Endothelial cell of umbilical vein (primary cell): ENCODE data around the gene PRICKLE4. TPM values are rescaled to one million over a fixed set of nuclear protein-coding genes. Genes with fewer than 3 reads are reported as not detected.
A peak's percentile ranks its signal among the peaks of the same experiment; 100 is the strongest.

Experiments used
- BruUV-seq: library from RNA; stranded (reverse); fragments of 400-500 nt; replicated peaks from 2 replicates; lab custom pipeline; 2021; lab: Mats Ljungman, UMichigan
- CTCF ChIA-PET: fragments of 300-600, 350-600 bp; sonication (Branson Sonifier 250); formaldehyde crosslinking; loops from one replicate; lab custom pipeline; 2021; ENCODE audit warnings: antibody characterized with exemption, inconsistent platforms; lab: Charles Lee
- POLR2A ChIA-PET: fragments of 300-600, 350-600 bp; sonication (Branson Sonifier 250); formaldehyde crosslinking; loops from one replicate; lab custom pipeline; 2021; ENCODE audit warnings: antibody characterized with exemption, inconsistent platforms; lab: Charles Lee
- DNase-seq: peaks from one replicate; pipeline ENCODE4 v3.0.0-alpha.2; 2011; ENCODE audit warnings: low read depth, low spot score
- FAIRE-seq: peaks from 2 replicates; lab custom pipeline; 2011; peaks lifted over from hg19 to GRCh38; lab: Jason Lieb, UNC
- H2AFZ ChIP-seq: 2 replicates; pipeline ENCODE4 v1.6.0; 2012; ENCODE audit warnings: low read depth, low read length, control low read depth, inconsistent platforms
- H3K27ac ChIP-seq: 2 replicates; pipeline ENCODE4 v1.5.1; 2011; ENCODE audit warnings: low read depth, mild to moderate bottlenecking, control low read depth, low read length, moderate library complexity; ENCODE audit not compliant: insufficient read depth
- H3K27me3 ChIP-seq, 2 experiments: 2 replicates each; pipeline versions ENCODE4 v1.6.0 to v1.6.1; 2011; ENCODE audit warnings: low read length in 2 of 2, mixed read lengths in 1 of 2; ENCODE audit not compliant: control insufficient read depth in 2 of 2, insufficient read depth in 2 of 2
- H3K36me3 ChIP-seq, 2 experiments: 2 replicates in 1 of 2; 3 replicates in 1 of 2; pipeline ENCODE4 v1.5.1; 2011; ENCODE audit warnings: low read length in 2 of 2, mild to moderate bottlenecking in 1 of 2, moderate library complexity in 1 of 2; ENCODE audit not compliant: control insufficient read depth in 2 of 2, insufficient read depth in 2 of 2; ENCODE audit errors: extremely low read depth in 1 of 2
- H3K4me1 ChIP-seq: 3 replicates; pipeline ENCODE4 v1.5.1; 2011; ENCODE audit warnings: mild to moderate bottlenecking, low read length; ENCODE audit not compliant: control insufficient read depth, insufficient read depth; ENCODE audit errors: extremely low read depth
- H3K4me2 ChIP-seq: 2 replicates; pipeline ENCODE4 v1.6.1; 2011; ENCODE audit warnings: low read length, control low read depth, mixed read lengths; ENCODE audit not compliant: insufficient read depth
- H3K4me3 ChIP-seq, 3 experiments: fragments of 200-600 bp in 1 of 3; sonication (generic), shearing (Covaris generic) in 1 of 3; replicated peaks in 1 of 3; 2 replicates each; pipeline ENCODE4 v1.5.1; 2011 to 2016; ENCODE audit warnings: control low read depth in 3 of 3, low read length in 3 of 3, mild to moderate bottlenecking in 2 of 3, inconsistent platforms in 1 of 3, low read depth in 1 of 3, moderate library complexity in 1 of 3; ENCODE audit not compliant: insufficient read depth in 1 of 3
- H3K79me2 ChIP-seq: 2 replicates; pipeline ENCODE4 v1.6.0; 2012; ENCODE audit warnings: low read length, inconsistent platforms; ENCODE audit not compliant: control insufficient read depth, insufficient read depth
- H3K9ac ChIP-seq: replicated peaks from 2 replicates; pipeline ENCODE3; 2011; ENCODE audit warnings: low read length, control low read depth; ENCODE audit not compliant: insufficient read depth; ENCODE audit errors: extremely low read depth
- H3K9me1 ChIP-seq: replicated peaks from 3 replicates; pipeline ENCODE4 v1.6.0; 2011; ENCODE audit warnings: mild to moderate bottlenecking, low read length; ENCODE audit not compliant: control insufficient read depth, insufficient read depth; ENCODE audit errors: extremely low read depth
- H3K9me3 ChIP-seq: replicated peaks from 2 replicates; pipeline ENCODE4 v1.5.1; 2012; ENCODE audit warnings: low read length, inconsistent platforms; ENCODE audit not compliant: control insufficient read depth, insufficient read depth
- H4K20me1 ChIP-seq: replicated peaks from 2 replicates; pipeline ENCODE3; 2011; ENCODE audit warnings: mild to moderate bottlenecking, low read length; ENCODE audit not compliant: control insufficient read depth, insufficient read depth; ENCODE audit errors: extremely low read depth
- CTCF ChIP-seq, 2 donors: IDR thresholded peaks; 1 replicate in 1 of 2; 2 replicates in 1 of 2; pipeline ENCODE4 v1.5.1; 2011; ENCODE audit warnings: low read length in 2 of 2, mild to moderate bottlenecking in 2 of 2, moderate library complexity in 2 of 2, control low read depth in 1 of 2, inconsistent platforms in 1 of 2, low read depth in 1 of 2; ENCODE audit not compliant: insufficient read depth in 1 of 2; ENCODE audit errors: extremely low read depth in 1 of 2
- EZH2 ChIP-seq: IDR thresholded peaks from 2 replicates; pipeline ENCODE4 v1.6.1; 2012; ENCODE audit warnings: borderline replicate concordance, low read depth, mild to moderate bottlenecking, moderate library complexity, low read length, inconsistent platforms; ENCODE audit not compliant: severe bottlenecking
- FOS ChIP-seq: IDR thresholded peaks from 2 replicates; pipeline ENCODE4 v1.6.1; 2011; ENCODE audit warnings: mild to moderate bottlenecking, low read length, moderate library complexity, borderline replicate concordance; ENCODE audit not compliant: insufficient read depth
- GATA2 ChIP-seq: IDR thresholded peaks from 2 replicates; pipeline ENCODE4 v1.7.0; 2011; ENCODE audit warnings: low read depth, mild to moderate bottlenecking, moderate library complexity, mixed read lengths, low read length; ENCODE audit not compliant: insufficient read length, insufficient read depth
- JUN ChIP-seq: IDR thresholded peaks from 2 replicates; pipeline ENCODE4 v1.6.1; 2011; ENCODE audit warnings: borderline replicate concordance, low read depth; ENCODE audit not compliant: insufficient read length, insufficient read depth
- MAX ChIP-seq: IDR thresholded peaks from 2 replicates; pipeline ENCODE4 v1.6.1; 2011; ENCODE audit not compliant: insufficient read depth, insufficient read length
- MYC ChIP-seq: IDR thresholded peaks from one replicate; pipeline ENCODE4 v1.6.1; 2011; ENCODE audit warnings: mild to moderate bottlenecking, low read depth, low read length
- POLR2A ChIP-seq: IDR thresholded peaks from 2 replicates; pipeline ENCODE4 v1.6.1; 2012; ENCODE audit warnings: low read depth, mild to moderate bottlenecking, control low read depth, low read length
- POLR2AphosphoS5 ChIP-seq: IDR thresholded peaks from 2 replicates; pipeline ENCODE4 v1.6.1; 2012; ENCODE audit warnings: low read depth, mild to moderate bottlenecking, control low read depth, low read length, moderate library complexity; ENCODE audit not compliant: insufficient read depth
- dilution Hi-C: fragments of 300-500 bp; cut with MboI; formaldehyde crosslinking; loops from one replicate; pipeline ENCODE4 v1.15.0; 2019; ENCODE audit warnings: low sequenced_read_pairs; ENCODE audit not compliant: extremely low pct_ligation_motif_present
- intact Hi-C: fragments of 100-400 bp; cut with micrococcal nuclease; formaldehyde crosslinking; loops from one replicate; pipeline ENCODE4 v1.10.0; 2022
- polyA plus RNA-seq, 4 experiments: library from polyadenylated mRNA; depleted of rRNA in 3 of 4; stranded (reverse) in 3 of 4; unstranded in 1 of 4; fragments of >200 nt; gene quantifications; 2 replicates each; pipeline versions ENCODE4 v1.2.1 to v1.2.3, GENCODE V29; 2011 to 2012; ENCODE audit warnings: missing spikeins in 1 of 4
- total RNA-seq: library from RNA; stranded (reverse); gene quantifications from 2 replicates; pipeline ENCODE4 v1.2.3, GENCODE V29; 2021

Gene PRICKLE4
- total and polyA plus RNA-seq, 2 donors (not counting 3 experiments of a cell fraction or from before 2014, with no cell fraction given): 1.0 to 3.3 TPM

- no peak overlapping the region for H3K4me2 ChIP-seq
- intact Hi-C loops: no loop called here
- no peak overlapping the region for H3K4me3 ChIP-seq
- peaks cover 0 to 11% of the 10 kb centered on the region in 2 experiments for H3K36me3 ChIP-seq
- ChIA-PET CTCF (interaction anchor here (0.6 to 0.8 kb wide), 3 partner anchors 33 to 219 kb away, joined by 3 read pairs; no protein-coding TSS in a partner anchor), POLR2A (no interaction called here)
- H3K9me1 ChIP-seq: no peaks in the 10 kb centered on the region
- H3K27ac ChIP-seq: no peak overlapping the region
- no peaks in the 10 kb centered on the region for H3K9me3 ChIP-seq
- H2AFZ ChIP-seq: peak overlapping the region; percentile 62
- BruUV-seq: no TSS peak
- dilution Hi-C loops: no loop called here
- peak; percentile 77 for DNase-seq
- H3K9ac ChIP-seq: no peak overlapping the region
- H3K27me3 ChIP-seq: no peaks in the 10 kb centered on the region
- TF ChIP-seq CTCF (IDR thresholded peaks at IDR 0.05; ENCODE audit: extremely low read depth in 1 of 2, insufficient read depth in 1 of 2, low read depth in 1 of 2, low read length in 2 of 2): no peak
- TF ChIP-seq GATA2: no peak
- TF ChIP-seq POLR2A: no peak
- TF ChIP-seq FOS: no peak
- no peak for TF ChIP-seq EZH2
- TF ChIP-seq MAX: no peak
- TF ChIP-seq POLR2AphosphoS5: no peak
- TF ChIP-seq JUN: no peak
- no peak for TF ChIP-seq MYC
- H3K79me2 ChIP-seq: no peaks in the 10 kb centered on the region
- peak; percentile 87 for FAIRE-seq
- peaks cover 6% of the 10 kb centered on the region for H3K4me1 ChIP-seq
- H4K20me1 ChIP-seq: no peaks in the 10 kb centered on the region
Observed at GRCh38 chr6:41767112-41767833, 13.3 kb upstream of the PRICKLE4 start.
